ENCODE results near the gene SAP30BP.

DNA sequence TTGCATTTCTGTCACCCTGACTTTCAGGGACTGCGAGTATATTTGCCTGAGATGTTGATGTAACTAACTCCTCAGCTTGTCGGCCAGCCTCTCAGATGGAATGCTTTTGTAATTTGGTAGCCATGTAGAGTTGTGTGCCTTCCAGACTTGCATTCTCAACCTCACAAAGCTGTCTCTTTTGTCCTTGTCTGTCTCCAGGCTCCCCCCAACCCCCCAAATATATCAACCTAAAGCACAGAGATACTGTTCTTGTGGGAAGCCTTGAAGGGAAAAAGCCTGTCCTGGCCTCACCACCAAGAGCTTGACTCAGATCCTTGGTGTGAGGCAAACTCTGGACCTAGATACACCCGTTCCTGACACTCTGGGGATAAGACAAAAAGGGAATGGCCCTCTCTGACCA, 18.4 kb downstream of the SAP30BP start:
- TF ChIP-seq, protein P1, sequence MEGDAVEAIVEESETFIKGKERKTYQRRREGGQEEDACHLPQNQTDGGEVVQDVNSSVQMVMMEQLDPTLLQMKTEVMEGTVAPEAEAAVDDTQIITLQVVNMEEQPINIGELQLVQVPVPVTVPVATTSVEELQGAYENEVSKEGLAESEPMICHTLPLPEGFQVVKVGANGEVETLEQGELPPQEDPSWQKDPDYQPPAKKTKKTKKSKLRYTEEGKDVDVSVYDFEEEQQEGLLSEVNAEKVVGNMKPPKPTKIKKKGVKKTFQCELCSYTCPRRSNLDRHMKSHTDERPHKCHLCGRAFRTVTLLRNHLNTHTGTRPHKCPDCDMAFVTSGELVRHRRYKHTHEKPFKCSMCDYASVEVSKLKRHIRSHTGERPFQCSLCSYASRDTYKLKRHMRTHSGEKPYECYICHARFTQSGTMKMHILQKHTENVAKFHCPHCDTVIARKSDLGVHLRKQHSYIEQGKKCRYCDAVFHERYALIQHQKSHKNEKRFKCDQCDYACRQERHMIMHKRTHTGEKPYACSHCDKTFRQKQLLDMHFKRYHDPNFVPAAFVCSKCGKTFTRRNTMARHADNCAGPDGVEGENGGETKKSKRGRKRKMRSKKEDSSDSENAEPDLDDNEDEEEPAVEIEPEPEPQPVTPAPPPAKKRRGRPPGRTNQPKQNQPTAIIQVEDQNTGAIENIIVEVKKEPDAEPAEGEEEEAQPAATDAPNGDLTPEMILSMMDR (IDR thresholded peaks at IDR 0.05; ENCODE audit: insufficient read depth, low read length, poor library complexity, severe bottlenecking), result no peak
- TF ChIP-seq EZH2phosphoT487 (conservative IDR thresholded peaks at IDR 0.05; ENCODE audit: low read length), result no peak

Data from SU-DHL-6 (cell line).